GM18502 (cell line): Measurements from ENCODE around the gene SERPINB8.
A peak's percentile ranks its signal among the peaks of the same experiment; 100 is the strongest.
"Not testable (repeated sequence)": the region's sequence is repeated elsewhere in the genome, so short reads cannot be mapped to it uniquely, and the experiment has no call there.

Source experiments
- ATAC-seq: cut with Tn5 transposase; IDR thresholded peaks from one replicate; pipeline ENCODE4 v1.9.1; 2021; ENCODE audit warnings: mild to moderate bottlenecking; ENCODE audit not compliant: unreplicated experiment, poor library complexity

SERPINB8 gene

GRCh38 chr18:63969942-63970808, at the start of gene SERPINB8:
TSS of gene SERPINB8 (plus strand) at chr18:63970081. CDS start at chr18:63978309, 8,228 bp downstream.
- ATAC-seq: peak; percentile 94

- no peak for ATAC-seq
Measured at GRCh38 chr18:63922049-63922448, 47.8 kb upstream of the SERPINB8 start.

- ATAC-seq: no peak
Measured at GRCh38 chr18:63924551-63924950, 45.3 kb upstream of the SERPINB8 start.

- no peak for ATAC-seq
Measured at GRCh38 chr18:63928331-63928730, 41.5 kb upstream of the SERPINB8 start.

GRCh38 chr18:63929369-63929768, 40.5 kb upstream of the SERPINB8 start:
- ATAC-seq: not testable (repeated sequence)

GRCh38 chr18:63930773-63931354, 39.0 kb upstream of the SERPINB8 start:
- no peak for ATAC-seq

- peak; percentile 97 for ATAC-seq
Measured at GRCh38 chr18:63936156-63936931, 33.5 kb upstream of the SERPINB8 start.

- peak; percentile 24 for ATAC-seq
Measured at GRCh38 chr18:63936932-63937393, 32.9 kb upstream of the SERPINB8 start.

- no peak for ATAC-seq
Measured at GRCh38 chr18:63940008-63940407, 29.9 kb upstream of the SERPINB8 start.

- not testable (repeated sequence) for ATAC-seq
Measured at GRCh38 chr18:63940543-63941050, 29.3 kb upstream of the SERPINB8 start.

- no peak for ATAC-seq
Measured at GRCh38 chr18:63947051-63947790, 22.7 kb upstream of the SERPINB8 start.

- ATAC-seq: peak; percentile 92
Measured at GRCh38 chr18:63949068-63949737, 20.7 kb upstream of the SERPINB8 start, which contains the start of gene HMSD. TSS of gene HMSD (plus strand) at chr18:63949301. CDS start at chr18:63953456, 4,155 bp downstream.

GRCh38 chr18:63951302-63951705, 18.6 kb upstream of the SERPINB8 start:
- peak; percentile 56 for ATAC-seq

- ATAC-seq: no peak
Measured at GRCh38 chr18:63953811-63954210, 16.1 kb upstream of the SERPINB8 start.

- no peak for ATAC-seq
Measured at GRCh38 chr18:63956755-63957154, 13.1 kb upstream of the SERPINB8 start.

- ATAC-seq: no peak
Measured at GRCh38 chr18:63960891-63961290, 9.0 kb upstream of the SERPINB8 start.

GRCh38 chr18:63961435-63961980, 8.4 kb upstream of the SERPINB8 start:
- no peak for ATAC-seq

- ATAC-seq: no peak
Measured at GRCh38 chr18:63962137-63962536, 7.7 kb upstream of the SERPINB8 start.
